CD4-positive, CD25-positive, alpha-beta regulatory T cell (primary cell): ENCODE measurements around the gene CCDC73. TPM values are rescaled to one million over a fixed set of nuclear protein-coding genes. Genes with fewer than 3 reads are reported as not detected.

Experiments
- ATAC-seq, 2 donors: fragments of 150-1000 bp; cut with Tn5 transposase; one replicate each; pipeline ENCODE4 v1.10.0; 2021; ENCODE audit warnings: low read depth in 2 of 2, moderate number of reproducible peaks in 2 of 2, moderate library complexity in 1 of 2
- DNase-seq, 3 donors: peaks; one replicate each; pipeline versions ENCODE4 v3.0.0 to v3.0.0-alpha.2; 2012 to 2022; ENCODE audit warnings: mixed read lengths in 1 of 3
- H3K27ac ChIP-seq: one replicate; pipeline ENCODE4 v1.7.0; 2013; ENCODE audit warnings: mild to moderate bottlenecking, low read length; ENCODE audit not compliant: insufficient read depth, poor library complexity, severe bottlenecking
- H3K27me3 ChIP-seq: one replicate; pipeline ENCODE4 v1.7.0; 2013; ENCODE audit warnings: low read length; ENCODE audit not compliant: control insufficient read depth, insufficient read depth
- H3K36me3 ChIP-seq: one replicate; pipeline ENCODE4 v1.7.0; 2013; ENCODE audit warnings: mild to moderate bottlenecking, low read length, moderate library complexity; ENCODE audit not compliant: control insufficient read depth, insufficient read depth
- H3K4me1 ChIP-seq: 2 replicates; pipeline ENCODE4 v1.7.0; 2013; ENCODE audit warnings: mild to moderate bottlenecking, low read length; ENCODE audit not compliant: insufficient read depth, control insufficient read depth, poor library complexity, severe bottlenecking
- H3K4me3 ChIP-seq: one replicate; pipeline ENCODE4 v1.7.0; 2013; ENCODE audit warnings: low read depth, mild to moderate bottlenecking, low read length, moderate library complexity
- H3K9me3 ChIP-seq, 2 experiments: 1 replicate in 1 of 2; 2 replicates in 1 of 2; pipeline ENCODE4 v1.7.0; 2013; ENCODE audit warnings: low read length in 2 of 2, mild to moderate bottlenecking in 1 of 2, moderate library complexity in 1 of 2; ENCODE audit not compliant: control insufficient read depth in 2 of 2
- H3K27ac Mint-ChIP-seq, 3 donors: one replicate each; pipeline ENCODE4 v1.8.0; 2020 to 2022; ENCODE audit warnings: mild to moderate bottlenecking in 3 of 3, mixed read lengths in 3 of 3, moderate library complexity in 2 of 3
- H3K27me3 Mint-ChIP-seq: one replicate; pipeline ENCODE4 v1.8.0; 2022; ENCODE audit warnings: mild to moderate bottlenecking, mixed read lengths
- H3K36me3 Mint-ChIP-seq: one replicate; pipeline ENCODE4 v1.8.0; 2020; ENCODE audit warnings: mixed read lengths
- H3K4me1 Mint-ChIP-seq, 4 donors: one replicate each; pipeline ENCODE4 v1.8.0; 2020 to 2022; ENCODE audit warnings: mixed read lengths in 4 of 4, mild to moderate bottlenecking in 1 of 4
- H3K4me3 Mint-ChIP-seq, 4 donors: one replicate each; pipeline ENCODE4 v1.8.0; 2020 to 2022; ENCODE audit warnings: mild to moderate bottlenecking in 4 of 4, mixed read lengths in 4 of 4, moderate library complexity in 3 of 4
- H3K9me3 Mint-ChIP-seq, 7 donors: one replicate each; pipeline ENCODE4 v1.8.0; 2020 to 2022; ENCODE audit warnings: mixed read lengths in 7 of 7, mild to moderate bottlenecking in 3 of 7, moderate library complexity in 2 of 7
- polyA plus RNA-seq, 4 donors: library from polyadenylated mRNA; unstranded; fragments of 300-500 nt; fragmentation: Illumina TruSeq; gene quantifications; one replicate each; pipeline ENCODE4 v1.2.3, GENCODE V29; 2021
- total RNA-seq: library from RNA; stranded (reverse); gene quantifications from one replicate; pipeline ENCODE4 v1.2.3, GENCODE V29; 2022

The CCDC73 gene
- total and polyA plus RNA-seq, 5 donors from 2014 or later, result 0.03 TPM; not detected in 4

GRCh38 chr11:32569313-32569881, 225.1 kb downstream of the CCDC73 start:
- Histone ChIP-seq H3K27me3 (peaks cover 4% of the 10 kb centered on the region), H3K9me3 (no peaks in the 10 kb centered on the region), H3K27ac (no peak overlapping the region), H3K36me3 (no peaks in the 10 kb centered on the region), H3K4me1 (peaks cover 4% of the 10 kb centered on the region), H3K4me3 (no peak overlapping the region)
- Mint-ChIP-seq H3K9me3 (no peaks in the 10 kb centered on the region), H3K4me3 (no peak overlapping the region), H3K36me3 (no peaks in the 10 kb centered on the region), H3K4me1 (peaks cover 5 to 11% (median 7%) of the 10 kb centered on the region in 4 donors), H3K27ac (no peak overlapping the region), H3K27me3 (peaks cover 28% of the 10 kb centered on the region)
- no peak for DNase-seq
- no peak for ATAC-seq

GRCh38 chr11:32567154-32567553, 227.3 kb downstream of the CCDC73 start:
- no peak for DNase-seq
- Histone ChIP-seq H3K4me3 (no peak overlapping the region), H3K27me3 (peaks cover 4% of the 10 kb centered on the region), H3K27ac (no peak overlapping the region), H3K9me3 (no peaks in the 10 kb centered on the region), H3K4me1 (peaks cover 4% of the 10 kb centered on the region), H3K36me3 (no peaks in the 10 kb centered on the region)
- no peak for ATAC-seq
- Mint-ChIP-seq H3K4me3 (no peak overlapping the region), H3K27me3 (peaks cover 28% of the 10 kb centered on the region), H3K9me3 (no peaks in the 10 kb centered on the region), H3K4me1 (peaks cover 5 to 11% (median 7%) of the 10 kb centered on the region in 4 donors), H3K36me3 (no peaks in the 10 kb centered on the region), H3K27ac (peak overlapping the region in 1 of 3 donors; percentile 5)

GRCh38 chr11:32566517-32566916, 227.9 kb downstream of the CCDC73 start:
- Histone ChIP-seq H3K27ac (no peak overlapping the region), H3K9me3 (no peaks in the 10 kb centered on the region), H3K27me3 (peaks cover 4% of the 10 kb centered on the region), H3K4me3 (no peak overlapping the region), H3K36me3 (no peaks in the 10 kb centered on the region), H3K4me1 (peaks cover 4% of the 10 kb centered on the region)
- Mint-ChIP-seq H3K9me3 (no peaks in the 10 kb centered on the region), H3K4me1 (peaks cover 5 to 11% (median 7%) of the 10 kb centered on the region in 4 donors), H3K4me3 (no peak overlapping the region), H3K36me3 (no peaks in the 10 kb centered on the region), H3K27me3 (peaks cover 28% of the 10 kb centered on the region), H3K27ac (no peak overlapping the region)
- ATAC-seq (no peak), DNase-seq (peak in 1 of 3 donors; percentile 32)

GRCh38 chr11:32563600-32563959, 230.9 kb downstream of the CCDC73 start:
- Mint-ChIP-seq H3K27me3 (peaks cover 6% of the 10 kb centered on the region), H3K4me1 (peaks cover 5 to 11% (median 7%) of the 10 kb centered on the region in 4 donors), H3K27ac (no peak overlapping the region), H3K36me3 (no peaks in the 10 kb centered on the region), H3K4me3 (no peak overlapping the region), H3K9me3 (no peaks in the 10 kb centered on the region)
- Histone ChIP-seq H3K4me3 (no peak overlapping the region), H3K27me3 (no peaks in the 10 kb centered on the region), H3K27ac (no peak overlapping the region), H3K4me1 (peaks cover 4% of the 10 kb centered on the region), H3K9me3 (no peaks in the 10 kb centered on the region), H3K36me3 (no peaks in the 10 kb centered on the region)
- no peak for ATAC-seq
- no peak for DNase-seq

GRCh38 chr11:32562839-32563599, 231.4 kb downstream of the CCDC73 start:
- Mint-ChIP-seq H3K9me3 (no peaks in the 10 kb centered on the region), H3K27me3 (peaks cover under 1% of the 10 kb centered on the region), H3K36me3 (no peaks in the 10 kb centered on the region), H3K27ac (no peak overlapping the region), H3K4me1 (peaks cover 5 to 11% (median 7%) of the 10 kb centered on the region in 4 donors), H3K4me3 (no peak overlapping the region)
- ATAC-seq (no peak), DNase-seq (no peak)
- H3K27ac ChIP-seq, result no peak overlapping the region
- H3K4me3 ChIP-seq, result no peak overlapping the region
- no peaks in the 10 kb centered on the region for H3K27me3 ChIP-seq
- peaks cover 4% of the 10 kb centered on the region for H3K4me1 ChIP-seq
- H3K9me3 ChIP-seq, result no peaks in the 10 kb centered on the region
- no peaks in the 10 kb centered on the region for H3K36me3 ChIP-seq

- no peak overlapping the region for H3K27ac Mint-ChIP-seq
- H3K36me3 Mint-ChIP-seq, result no peaks in the 10 kb centered on the region
- H3K36me3 ChIP-seq, result no peaks in the 10 kb centered on the region
- no peak for DNase-seq
- H3K9me3 Mint-ChIP-seq, result no peaks in the 10 kb centered on the region
- no peaks in the 10 kb centered on the region for H3K9me3 ChIP-seq
- no peak overlapping the region for H3K4me3 Mint-ChIP-seq
- H3K27ac ChIP-seq, result no peak overlapping the region
- ATAC-seq, result no peak
- no peaks in the 10 kb centered on the region for H3K27me3 Mint-ChIP-seq
- H3K4me3 ChIP-seq, result no peak overlapping the region
- peaks cover 0 to 6% (median 3%) of the 10 kb centered on the region in 4 donors for H3K4me1 Mint-ChIP-seq
- H3K4me1 ChIP-seq, result peaks cover 4% of the 10 kb centered on the region
- H3K27me3 ChIP-seq, result no peaks in the 10 kb centered on the region
Measured at GRCh38 chr11:32561835-32562234, 232.6 kb downstream of the CCDC73 start.

GRCh38 chr11:32555895-32556294, 238.6 kb downstream of the CCDC73 start:
- Histone ChIP-seq H3K4me3 (no peak overlapping the region), H3K9me3 (no peaks in the 10 kb centered on the region), H3K4me1 (no peaks in the 10 kb centered on the region), H3K27ac (no peak overlapping the region), H3K36me3 (no peaks in the 10 kb centered on the region), H3K27me3 (peaks cover 4% of the 10 kb centered on the region)
- Mint-ChIP-seq H3K4me1 (no peaks in the 10 kb centered on the region), H3K27ac (no peak overlapping the region), H3K36me3 (no peaks in the 10 kb centered on the region), H3K4me3 (no peak overlapping the region), H3K27me3 (peaks cover 5% of the 10 kb centered on the region), H3K9me3 (peaks cover 0 to 1% (median 0%) of the 10 kb centered on the region in 7 donors)
- no peak for DNase-seq
- no peak for ATAC-seq

- H3K27ac Mint-ChIP-seq, result no peak overlapping the region
- H3K9me3 Mint-ChIP-seq, result peaks cover 0 to 1% (median 0%) of the 10 kb centered on the region in 7 donors
- Histone ChIP-seq H3K4me3 (no peak overlapping the region), H3K9me3 (no peaks in the 10 kb centered on the region), H3K27me3 (peaks cover 5% of the 10 kb centered on the region), H3K36me3 (no peaks in the 10 kb centered on the region), H3K27ac (no peak overlapping the region), H3K4me1 (no peaks in the 10 kb centered on the region)
- H3K27me3 Mint-ChIP-seq, result peaks cover 5% of the 10 kb centered on the region
- ATAC-seq (no peak), DNase-seq (no peak)
- no peaks in the 10 kb centered on the region for H3K36me3 Mint-ChIP-seq
- peak overlapping the region in 1 of 4 donors; percentile 27 for H3K4me3 Mint-ChIP-seq
- H3K4me1 Mint-ChIP-seq, result no peaks in the 10 kb centered on the region
Measured at GRCh38 chr11:32555091-32555490, 239.4 kb downstream of the CCDC73 start.
